ENCODE data around the gene KRTAP5-2. TPM values are rescaled to one million over a fixed set of nuclear protein-coding genes. Genes with fewer than 3 reads are reported as not detected.
A peak's percentile ranks its signal among the peaks of the same experiment; 100 is the strongest.

KRTAP5-2 gene
- total RNA-seq, 1 experiment from 2014 or later, result not detected

GRCh38 chr11:1581976-1582375, 16.1 kb downstream of the KRTAP5-2 start:
- Histone ChIP-seq H3K9me3 (ENCODE audit: control insufficient read depth, low read depth, low read length) (no peaks in the 10 kb centered on the region), H3K4me1 (ENCODE audit: insufficient read depth, low read length) (no peaks in the 10 kb centered on the region), H2BK5ac (ENCODE audit: insufficient read length, low read length) (no peak overlapping the region), H4K91ac (ENCODE audit: insufficient read length, low read depth, low read length) (no peak overlapping the region), H2BK15ac (ENCODE audit: low read depth, low read length) (peak overlapping the region; percentile 12; the same call in 1 of the 2 replicates), H3K23me2 (ENCODE audit: insufficient read length, low read depth, low read length, poor library complexity, severe bottlenecking) (no peaks in the 10 kb centered on the region), H4K5ac (ENCODE audit: insufficient read length, low read depth, low read length) (no peak overlapping the region), H3K27me3 (ENCODE audit: insufficient read depth, low read length) (no peaks in the 10 kb centered on the region), H3K79me2 (ENCODE audit: insufficient read depth, low read length) (no peaks in the 10 kb centered on the region), H2BK120ac (ENCODE audit: low read depth, low read length, poor library complexity, severe bottlenecking) (no peak overlapping the region), H3K14ac (ENCODE audit: insufficient read depth, low read length) (no peak overlapping the region; the same call in 1 of the 2 replicates), H3K9ac (ENCODE audit: extremely low read depth, insufficient read length, low read length) (no peak overlapping the region), H2AFZ (ENCODE audit: low read length) (no peak overlapping the region), H3K27ac (ENCODE audit: insufficient read length, low read depth, low read length) (no peak overlapping the region), H2AK5ac (ENCODE audit: insufficient read length, low read length) (no peak overlapping the region), H3K18ac (ENCODE audit: insufficient read length, low read depth, low read length) (no peak overlapping the region), H3K4ac (ENCODE audit: low read depth, low read length) (no peak overlapping the region), H3K4me2 (ENCODE audit: insufficient read depth, insufficient read length, low read length) (no peak overlapping the region), H2BK12ac (ENCODE audit: insufficient read length, low read depth, low read length) (no peak overlapping the region), H2BK20ac (ENCODE audit: low read depth, low read length, poor library complexity, severe bottlenecking) (no peak overlapping the region), H3T11ph (ENCODE audit: low read length) (no peak overlapping the region), H3K79me1 (ENCODE audit: insufficient read depth, low read depth, low read length, poor library complexity, severe bottlenecking) (no peaks in the 10 kb centered on the region), H4K20me1 (ENCODE audit: control insufficient read depth, insufficient read depth, insufficient read length) (no peaks in the 10 kb centered on the region), H3K56ac (ENCODE audit: insufficient read length, low read depth, low read length) (no peak overlapping the region), H4K8ac (replicated peaks; ENCODE audit: insufficient read length, low read depth, low read length) (no peak overlapping the region), H3K23ac (ENCODE audit: insufficient read length, low read depth, low read length) (no peak overlapping the region)
- H3K27me3 Mint-ChIP-seq (ENCODE audit: low read depth), result peaks cover 50% of the 10 kb centered on the region
- no peak for TF ChIP-seq CTCF (conservative IDR thresholded peaks at IDR 0.05)
- no peak overlapping the region for H3K4me3 Mint-ChIP-seq
- no peak for DNase-seq
- H3K36me3 Mint-ChIP-seq (ENCODE audit: insufficient read depth in 1 of 3, low read depth in 3 of 3), result peaks cover 0 to 4% (median 0%) of the 10 kb centered on the region in 3 experiments; a peak in 3 of 7 replicates
- H3K27ac Mint-ChIP-seq, result no peak overlapping the region
- H3K9me3 Mint-ChIP-seq, result peaks cover 9% of the 10 kb centered on the region in 2 experiments
- peaks cover 0 to 3% of the 10 kb centered on the region in 2 experiments; a peak in 1 of 4 replicates for H3K4me1 Mint-ChIP-seq
- WGBS (ENCODE audit: extremely low coverage, insufficient read length, low lambda C conversion rate), result no CpG with 5 or more reads among the region's 9 CpGs

All from H9 (cell line).